Nephron progenitor cell (in vitro differentiated cells): ENCODE data around the gene TNFRSF1A.
A peak's percentile ranks its signal among the peaks of the same experiment; 100 is the strongest.

ENCODE experiments used
- DNase-seq: peaks from one replicate; pipeline ENCODE4 v3.0.0; 2021
- H3K27ac Mint-ChIP-seq: 2 replicates; pipeline ENCODE4 v1.8.0; 2021; ENCODE audit warnings: mild to moderate bottlenecking, moderate library complexity, mixed read lengths
- H3K27me3 Mint-ChIP-seq: 2 replicates; pipeline ENCODE4 v1.8.0; 2021; ENCODE audit warnings: mild to moderate bottlenecking, low read depth, mixed read lengths; ENCODE audit not compliant: poor library complexity
- H3K36me3 Mint-ChIP-seq: 2 replicates; pipeline ENCODE4 v1.8.0; 2021; ENCODE audit warnings: low read depth, mixed read lengths
- H3K4me1 Mint-ChIP-seq: 2 replicates; pipeline ENCODE4 v1.8.0; 2021; ENCODE audit warnings: mixed read lengths
- H3K4me3 Mint-ChIP-seq: 2 replicates; pipeline ENCODE4 v1.8.0; 2021; ENCODE audit warnings: mild to moderate bottlenecking, moderate library complexity, mixed read lengths
- H3K9me3 Mint-ChIP-seq: 2 replicates; pipeline ENCODE4 v1.8.0; 2021; ENCODE audit warnings: mild to moderate bottlenecking, moderate library complexity, mixed read lengths
- TF ChIP-seq, protein P1 (sequence below): fragments of 200-600 bp; sonication (generic); IDR thresholded peaks from 2 replicates; pipeline ENCODE4 v1.5.0; 2021; ENCODE audit warnings: antibody characterized with exemption

Gene TNFRSF1A

DNA sequence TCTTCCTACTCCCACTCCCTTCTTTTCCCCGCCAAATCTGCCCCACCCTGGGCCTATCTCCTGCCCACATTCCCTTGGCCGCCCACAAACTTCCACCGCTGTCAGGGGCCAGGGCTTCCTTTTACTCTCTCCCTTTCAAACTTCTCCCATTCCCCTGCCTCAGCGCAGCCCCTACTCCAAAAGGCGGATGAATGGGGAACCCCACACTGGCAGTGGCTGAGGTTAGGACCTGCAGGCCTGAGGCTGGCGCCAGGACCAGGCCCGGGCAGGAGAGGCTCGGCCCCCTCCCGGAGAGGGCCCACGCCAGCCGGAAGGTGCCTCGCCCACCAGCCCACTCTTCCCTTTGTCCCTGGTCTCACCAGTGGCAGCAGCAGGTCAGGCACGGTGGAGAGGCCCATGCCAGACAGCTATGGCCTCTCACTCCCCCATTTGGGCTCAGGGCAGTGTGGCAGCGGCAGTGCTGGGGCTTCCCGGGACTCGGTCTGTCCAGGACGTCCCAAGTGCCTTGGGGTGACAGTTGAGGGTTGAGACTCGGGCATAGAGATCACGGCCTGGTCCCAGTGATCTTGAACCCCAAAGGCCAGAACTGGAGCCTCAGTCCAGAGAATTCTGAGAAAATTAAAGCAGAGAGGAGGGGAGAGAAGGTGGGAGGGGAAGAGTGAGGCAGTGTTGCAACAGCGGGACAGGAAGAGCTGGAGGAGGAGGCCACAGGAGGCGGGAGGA, at the start of gene TNFRSF1A:
Gene TNFRSF1A, minus strand, starts transcription at position 660 of the 723 bp plus-strand sequence. Its CDS starts 262 bp downstream, at position 398.
- Mint-ChIP-seq H3K27me3 (peaks cover under 1% of the 10 kb centered on the region), H3K9me3 (no peaks in the 10 kb centered on the region), H3K4me1 (peaks cover 50% of the 10 kb centered on the region), H3K36me3 (no peaks in the 10 kb centered on the region), H3K4me3 (no peak within 1 kb of the TSS), H3K27ac (peak within 1 kb of the TSS; percentile 95)
- DNase-seq: no peak
- TF ChIP-seq, protein P1, sequence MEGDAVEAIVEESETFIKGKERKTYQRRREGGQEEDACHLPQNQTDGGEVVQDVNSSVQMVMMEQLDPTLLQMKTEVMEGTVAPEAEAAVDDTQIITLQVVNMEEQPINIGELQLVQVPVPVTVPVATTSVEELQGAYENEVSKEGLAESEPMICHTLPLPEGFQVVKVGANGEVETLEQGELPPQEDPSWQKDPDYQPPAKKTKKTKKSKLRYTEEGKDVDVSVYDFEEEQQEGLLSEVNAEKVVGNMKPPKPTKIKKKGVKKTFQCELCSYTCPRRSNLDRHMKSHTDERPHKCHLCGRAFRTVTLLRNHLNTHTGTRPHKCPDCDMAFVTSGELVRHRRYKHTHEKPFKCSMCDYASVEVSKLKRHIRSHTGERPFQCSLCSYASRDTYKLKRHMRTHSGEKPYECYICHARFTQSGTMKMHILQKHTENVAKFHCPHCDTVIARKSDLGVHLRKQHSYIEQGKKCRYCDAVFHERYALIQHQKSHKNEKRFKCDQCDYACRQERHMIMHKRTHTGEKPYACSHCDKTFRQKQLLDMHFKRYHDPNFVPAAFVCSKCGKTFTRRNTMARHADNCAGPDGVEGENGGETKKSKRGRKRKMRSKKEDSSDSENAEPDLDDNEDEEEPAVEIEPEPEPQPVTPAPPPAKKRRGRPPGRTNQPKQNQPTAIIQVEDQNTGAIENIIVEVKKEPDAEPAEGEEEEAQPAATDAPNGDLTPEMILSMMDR: no peak

- no peak for DNase-seq
- TF ChIP-seq, protein P1: no peak
Measured at GRCh38 chr12:6391013-6391412, 49.1 kb upstream of the TNFRSF1A start.

DNA sequence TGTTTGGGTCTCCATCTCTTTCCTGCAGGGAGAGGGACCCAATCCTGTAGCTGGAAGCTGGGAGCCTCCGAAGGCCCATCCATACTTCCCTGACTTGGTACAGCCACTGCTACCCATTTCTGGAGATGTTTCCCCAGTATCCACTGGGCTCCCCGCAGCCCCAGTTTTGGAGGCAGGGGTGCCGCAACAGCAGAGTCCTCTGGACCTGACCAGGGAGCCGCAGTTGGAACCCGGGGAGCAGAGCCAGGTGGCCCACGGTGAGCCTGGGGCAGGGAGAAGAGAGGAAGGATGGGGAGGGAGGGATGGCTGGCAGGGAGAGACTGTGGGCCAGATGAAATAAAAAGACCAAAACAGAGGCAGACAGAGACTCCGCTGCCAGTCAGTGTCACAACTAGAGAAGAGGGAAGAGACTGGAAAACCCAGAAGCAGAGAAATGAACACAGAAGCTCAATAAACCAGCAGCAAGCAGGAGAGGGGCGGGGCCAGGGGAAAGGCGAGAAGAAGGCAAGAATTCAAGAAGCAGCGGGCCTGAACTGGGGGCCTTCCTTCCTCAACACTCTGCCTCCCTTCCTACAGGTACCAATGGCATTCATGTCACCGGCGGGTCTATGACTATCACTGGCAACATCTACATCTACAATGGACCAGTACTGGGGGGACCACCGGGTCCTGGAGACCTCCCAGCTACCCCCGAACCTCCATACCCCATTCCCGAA, 48.4 kb upstream of the TNFRSF1A start:
- Mint-ChIP-seq H3K27ac (no peak overlapping the region), H3K27me3 (peaks cover 17% of the 10 kb centered on the region), H3K36me3 (no peaks in the 10 kb centered on the region), H3K9me3 (no peaks in the 10 kb centered on the region), H3K4me1 (peaks cover 31% of the 10 kb centered on the region), H3K4me3 (no peak overlapping the region)
- DNase-seq: no peak
- TF ChIP-seq, protein P1: no peak

More at GRCh38 chr12:6391013-6391412, 49.1 kb upstream of the TNFRSF1A start:
- Mint-ChIP-seq H3K9me3 (no peaks in the 10 kb centered on the region), H3K4me3 (no peak overlapping the region), H3K27ac (no peak overlapping the region), H3K4me1 (peaks cover 35% of the 10 kb centered on the region), H3K36me3 (no peaks in the 10 kb centered on the region), H3K27me3 (peaks cover 20% of the 10 kb centered on the region)

GRCh38 chr12:6387541-6387940, 45.7 kb upstream of the TNFRSF1A start:
- H3K27ac Mint-ChIP-seq: no peak overlapping the region

DNA sequence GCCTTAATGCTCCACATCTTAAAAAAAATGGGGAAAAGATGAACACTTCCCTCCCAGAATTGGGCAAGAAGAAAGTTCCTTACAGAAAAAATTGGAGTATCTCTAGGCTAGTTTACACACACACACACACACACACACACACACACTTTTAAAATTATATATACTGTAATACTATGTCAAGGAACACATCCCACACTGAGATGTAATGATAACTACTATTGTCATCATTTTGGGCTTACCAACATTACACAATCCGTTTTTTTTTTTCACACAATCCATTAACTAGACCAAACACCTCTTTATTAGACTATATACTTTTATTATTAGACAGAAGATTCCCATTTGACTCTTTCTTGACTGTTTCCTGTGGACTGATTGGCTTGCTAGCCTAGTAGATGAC, 44.6 kb upstream of the TNFRSF1A start:
- no peak overlapping the region for H3K4me3 Mint-ChIP-seq
- H3K27ac Mint-ChIP-seq: no peak overlapping the region

More at GRCh38 chr12:6387541-6387940, 45.7 kb upstream of the TNFRSF1A start:
- TF ChIP-seq, protein P1: no peak
- DNase-seq: no peak
- Mint-ChIP-seq H3K9me3 (no peaks in the 10 kb centered on the region), H3K4me1 (peaks cover 35% of the 10 kb centered on the region), H3K36me3 (no peaks in the 10 kb centered on the region), H3K4me3 (no peak overlapping the region), H3K27me3 (peaks cover 21% of the 10 kb centered on the region)

More for the DNA sequence above, 44.6 kb upstream of the TNFRSF1A start:
- Mint-ChIP-seq H3K9me3 (no peaks in the 10 kb centered on the region), H3K27me3 (peaks cover 29% of the 10 kb centered on the region), H3K36me3 (no peaks in the 10 kb centered on the region), H3K4me1 (peaks cover 35% of the 10 kb centered on the region)
- TF ChIP-seq, protein P1: no peak
- no peak for DNase-seq
